Measurements from ENCODE around the gene CDON.

Gene CDON

DNA sequence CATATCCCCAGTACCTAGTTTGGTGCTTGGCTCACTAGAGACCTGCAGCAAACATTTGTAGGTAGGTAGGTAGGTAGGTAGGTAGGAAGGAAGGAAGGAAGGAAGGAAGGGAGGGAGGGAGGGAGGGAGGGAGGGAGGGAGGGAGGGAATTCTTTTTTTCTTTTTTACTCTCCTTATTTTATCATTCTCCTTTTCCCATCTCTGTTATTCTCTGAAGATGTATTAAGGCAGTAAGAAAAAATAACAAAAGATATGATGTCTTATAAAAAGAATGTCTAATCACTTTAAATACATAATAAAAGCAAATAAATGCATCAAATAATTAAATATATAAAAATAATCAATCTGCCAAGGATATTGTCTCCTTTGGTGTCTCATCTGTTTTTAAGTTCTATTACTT, 88.4 kb downstream of the CDON start:
- H2AFZ ChIP-seq (ENCODE audit: low read length): no peak overlapping the region
- no peaks in the 10 kb centered on the region for H3K36me3 ChIP-seq (ENCODE audit: insufficient read depth, low read length)
- H3K4me2 ChIP-seq (ENCODE audit: low read length): no peak overlapping the region
- TF ChIP-seq, protein P1, sequence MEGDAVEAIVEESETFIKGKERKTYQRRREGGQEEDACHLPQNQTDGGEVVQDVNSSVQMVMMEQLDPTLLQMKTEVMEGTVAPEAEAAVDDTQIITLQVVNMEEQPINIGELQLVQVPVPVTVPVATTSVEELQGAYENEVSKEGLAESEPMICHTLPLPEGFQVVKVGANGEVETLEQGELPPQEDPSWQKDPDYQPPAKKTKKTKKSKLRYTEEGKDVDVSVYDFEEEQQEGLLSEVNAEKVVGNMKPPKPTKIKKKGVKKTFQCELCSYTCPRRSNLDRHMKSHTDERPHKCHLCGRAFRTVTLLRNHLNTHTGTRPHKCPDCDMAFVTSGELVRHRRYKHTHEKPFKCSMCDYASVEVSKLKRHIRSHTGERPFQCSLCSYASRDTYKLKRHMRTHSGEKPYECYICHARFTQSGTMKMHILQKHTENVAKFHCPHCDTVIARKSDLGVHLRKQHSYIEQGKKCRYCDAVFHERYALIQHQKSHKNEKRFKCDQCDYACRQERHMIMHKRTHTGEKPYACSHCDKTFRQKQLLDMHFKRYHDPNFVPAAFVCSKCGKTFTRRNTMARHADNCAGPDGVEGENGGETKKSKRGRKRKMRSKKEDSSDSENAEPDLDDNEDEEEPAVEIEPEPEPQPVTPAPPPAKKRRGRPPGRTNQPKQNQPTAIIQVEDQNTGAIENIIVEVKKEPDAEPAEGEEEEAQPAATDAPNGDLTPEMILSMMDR (IDR thresholded peaks at IDR 0.05; ENCODE audit: low read length): no peak
- TF ChIP-seq EZH2 (IDR thresholded peaks at IDR 0.05; ENCODE audit: borderline replicate concordance, low read length): no peak
- H3K27me3 ChIP-seq (ENCODE audit: insufficient read depth, low read length): no peaks in the 10 kb centered on the region
- no peaks in the 10 kb centered on the region for H3K9me2 ChIP-seq (ENCODE audit: low read depth, low read length)
- no peak overlapping the region for H3K27ac ChIP-seq (ENCODE audit: low read depth, low read length, poor library complexity, severe bottlenecking)
- H3F3A ChIP-seq (ENCODE audit: insufficient read depth, low read length): no peaks in the 10 kb centered on the region
- no peaks in the 10 kb centered on the region for H4K20me1 ChIP-seq (ENCODE audit: insufficient read depth, low read length)
- no peaks in the 10 kb centered on the region for H3K4me1 ChIP-seq (ENCODE audit: insufficient read depth, low read length, severe bottlenecking)
- no peaks in the 10 kb centered on the region for H3K9me3 ChIP-seq (ENCODE audit: low read length)
- no peaks in the 10 kb centered on the region for H3K79me2 ChIP-seq (ENCODE audit: insufficient read depth, low read length)
- H3K4me3 ChIP-seq (ENCODE audit: low read depth, low read length, poor library complexity, severe bottlenecking): no peak overlapping the region
- H3K9ac ChIP-seq (ENCODE audit: low read length): no peak overlapping the region

DNA sequence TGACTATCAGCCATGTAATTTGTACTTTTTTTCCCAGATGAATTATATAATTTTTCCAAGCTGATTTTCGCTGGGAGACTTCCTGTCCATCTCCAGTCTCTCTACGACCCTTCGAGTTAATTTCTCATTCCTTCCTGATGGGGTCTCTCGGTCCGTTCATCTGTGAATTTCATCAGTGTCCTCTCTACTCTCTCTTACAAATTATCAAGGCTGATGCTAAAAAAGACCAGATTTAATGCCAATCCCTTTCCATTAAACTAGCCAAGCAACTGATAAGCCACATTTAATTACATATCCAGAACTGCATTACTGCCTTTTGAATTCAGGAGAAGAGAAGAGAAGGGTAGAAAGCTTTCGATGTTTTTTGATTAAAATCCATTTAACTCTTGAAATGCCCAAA, 91.0 kb downstream of the CDON start:
- Histone ChIP-seq H3K9ac (ENCODE audit: low read length) (no peak overlapping the region), H3F3A (ENCODE audit: insufficient read depth, low read length) (no peaks in the 10 kb centered on the region), H3K4me1 (ENCODE audit: insufficient read depth, low read length, severe bottlenecking) (no peaks in the 10 kb centered on the region), H3K27me3 (ENCODE audit: insufficient read depth, low read length) (no peaks in the 10 kb centered on the region), H3K79me2 (ENCODE audit: insufficient read depth, low read length) (no peaks in the 10 kb centered on the region), H4K20me1 (ENCODE audit: insufficient read depth, low read length) (no peaks in the 10 kb centered on the region), H3K4me3 (ENCODE audit: low read depth, low read length, poor library complexity, severe bottlenecking) (no peak overlapping the region), H3K9me2 (ENCODE audit: low read depth, low read length) (no peaks in the 10 kb centered on the region), H3K9me3 (ENCODE audit: low read length) (no peaks in the 10 kb centered on the region), H3K36me3 (ENCODE audit: insufficient read depth, low read length) (no peaks in the 10 kb centered on the region), H2AFZ (ENCODE audit: low read length) (no peak overlapping the region), H3K4me2 (ENCODE audit: low read length) (no peak overlapping the region), H3K27ac (ENCODE audit: low read depth, low read length, poor library complexity, severe bottlenecking) (no peak overlapping the region)
- TF ChIP-seq, protein P1 (IDR thresholded peaks at IDR 0.05; ENCODE audit: low read length): no peak
- TF ChIP-seq EZH2 (IDR thresholded peaks at IDR 0.05; ENCODE audit: borderline replicate concordance, low read length): no peak

DNA sequence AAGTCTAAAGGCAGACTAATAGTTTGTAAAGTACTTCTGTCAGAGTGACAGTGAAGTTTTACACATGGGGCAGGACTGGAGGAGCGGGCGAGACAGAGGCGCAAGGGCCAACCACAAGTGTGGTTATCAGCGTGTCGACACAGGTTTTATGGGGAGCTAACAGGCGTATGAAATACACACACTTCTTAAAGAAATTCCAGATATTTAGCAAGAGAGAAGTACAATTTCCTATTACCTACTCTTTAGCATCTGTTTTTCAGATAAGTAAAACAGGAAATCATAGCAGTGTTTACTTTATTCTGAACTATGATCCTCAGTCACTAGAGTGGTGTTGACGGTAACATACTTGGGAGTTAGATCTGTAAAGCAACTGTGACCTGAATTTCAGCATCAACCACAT, 94.3 kb downstream of the CDON start:
- Histone ChIP-seq H3K9me3 (ENCODE audit: low read length) (no peaks in the 10 kb centered on the region), H3K4me1 (ENCODE audit: insufficient read depth, low read length, severe bottlenecking) (no peaks in the 10 kb centered on the region), H3K4me3 (ENCODE audit: low read depth, low read length, poor library complexity, severe bottlenecking) (no peak overlapping the region), H4K20me1 (ENCODE audit: insufficient read depth, low read length) (no peaks in the 10 kb centered on the region), H2AFZ (ENCODE audit: low read length) (no peak overlapping the region), H3F3A (ENCODE audit: insufficient read depth, low read length) (no peaks in the 10 kb centered on the region), H3K9me2 (ENCODE audit: low read depth, low read length) (no peaks in the 10 kb centered on the region), H3K79me2 (ENCODE audit: insufficient read depth, low read length) (no peaks in the 10 kb centered on the region), H3K36me3 (ENCODE audit: insufficient read depth, low read length) (no peaks in the 10 kb centered on the region), H3K27ac (ENCODE audit: low read depth, low read length, poor library complexity, severe bottlenecking) (no peak overlapping the region), H3K4me2 (ENCODE audit: low read length) (no peak overlapping the region), H3K9ac (ENCODE audit: low read length) (no peak overlapping the region), H3K27me3 (ENCODE audit: insufficient read depth, low read length) (no peaks in the 10 kb centered on the region)
- TF ChIP-seq, protein P1 (IDR thresholded peaks at IDR 0.05; ENCODE audit: low read length): no peak
- no peak for TF ChIP-seq EZH2 (IDR thresholded peaks at IDR 0.05; ENCODE audit: borderline replicate concordance, low read length)
